BJ (cell line): ENCODE results near the gene RSPH6A. TPM values are rescaled to one million over a fixed set of nuclear protein-coding genes. Genes with fewer than 3 reads are reported as not detected.

ENCODE experiments used
- CTCF ChIA-PET: fragments of 350-600 bp; formaldehyde crosslinking; extraction: SDS; loops from one replicate; lab custom pipeline; 2021; ENCODE audit warnings: antibody characterized with exemption, inconsistent platforms; lab: Yijun Ruan, JAX
- POLR2A ChIA-PET: fragments of 300-600 bp; sonication (Branson Sonifier 250); formaldehyde crosslinking; extraction: SDS; loops from one replicate; lab custom pipeline; 2021; ENCODE audit warnings: antibody characterized with exemption; lab: Charles Lee
- DNase-seq: peaks from one replicate; pipeline ENCODE4 v3.0.0-alpha.2; 2011; ENCODE audit warnings: low read depth
- H3K27me3 ChIP-seq: 2 replicates; pipeline ENCODE4 v1.6.0; 2011; ENCODE audit warnings: low read length; ENCODE audit not compliant: control insufficient read depth, insufficient read depth
- H3K36me3 ChIP-seq: 2 replicates; pipeline ENCODE4 v1.5.1; 2011; ENCODE audit warnings: low read length; ENCODE audit not compliant: control insufficient read depth, insufficient read depth
- H3K4me3 ChIP-seq: 2 replicates; pipeline ENCODE4 v1.5.1; 2011; ENCODE audit warnings: low read depth, mild to moderate bottlenecking, control low read depth, low read length
- polyA plus RNA-seq: library from polyadenylated mRNA; depleted of rRNA; stranded (reverse); fragments of >200 nt; gene quantifications from 2 replicates; pipeline ENCODE4 v1.2.3, GENCODE V29; 2011
- TF ChIP-seq, protein P1 (sequence below): IDR thresholded peaks from 2 replicates; pipeline ENCODE4 v1.5.1; 2011; ENCODE audit warnings: low read depth, mild to moderate bottlenecking, control low read depth, inconsistent platforms, low read length, moderate library complexity; ENCODE audit not compliant: insufficient read depth

Gene RSPH6A
- polyA plus RNA-seq, 1 experiment, result not detected

DNA sequence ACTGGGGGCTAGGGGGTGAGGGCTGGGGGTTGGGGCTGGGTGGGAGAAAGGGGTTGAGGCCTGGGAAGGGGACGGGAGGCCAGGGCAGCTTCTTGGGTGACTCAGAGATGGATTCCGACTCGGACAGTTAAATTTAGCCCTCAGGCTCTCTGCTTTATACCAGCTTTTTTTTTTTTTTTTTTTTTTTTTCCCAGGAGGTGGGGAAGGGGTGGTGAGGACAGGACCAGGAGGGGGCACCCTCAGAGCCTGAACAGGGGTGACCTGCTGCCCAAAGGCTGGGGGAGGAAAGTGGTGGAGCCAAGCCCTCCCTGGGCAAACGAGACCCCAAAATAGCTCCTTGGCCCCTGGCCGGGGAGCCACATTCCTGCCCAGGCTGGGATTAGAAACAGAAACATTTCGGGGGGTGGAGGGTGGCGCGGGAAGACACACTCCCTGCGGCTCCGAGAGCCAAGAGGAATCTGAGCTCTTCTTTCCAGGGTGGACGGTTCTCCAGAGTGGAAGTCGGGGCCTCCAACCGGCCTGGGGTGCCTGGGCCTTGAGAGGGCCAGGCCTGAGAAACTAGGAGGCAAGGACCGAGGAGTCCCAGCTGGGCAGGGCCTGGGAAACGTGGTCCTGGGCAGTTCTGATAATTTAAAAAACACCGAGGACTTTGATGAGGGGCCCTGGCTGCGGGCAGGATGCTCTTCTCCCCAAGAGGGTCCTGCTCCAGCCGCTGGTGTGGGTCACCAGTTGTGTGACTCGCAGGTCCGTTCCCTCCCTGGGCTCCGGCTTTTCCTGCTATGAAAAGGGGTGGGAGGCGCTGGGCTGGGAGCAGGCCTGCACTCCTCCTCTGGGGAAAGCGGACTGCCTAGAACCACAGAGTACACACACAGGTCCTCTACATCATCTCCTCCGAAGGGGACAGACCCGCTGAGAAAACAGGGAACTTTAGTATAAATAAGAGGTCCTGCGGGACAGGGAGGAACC is 32.0 kb downstream of the RSPH6A start:
- CTCF ChIA-PET, result interaction anchor here (1.0 to 4.1 kb wide), 9 partner anchors 9 to 91 kb away, joined by 3 to 31 read pairs (median 11); partner anchors contain the start of genes DMWD, QPCTL and SIX5
- peak overlapping the region; percentile 77 for H3K4me3 ChIP-seq
- peak; percentile 42 for DNase-seq
- POLR2A ChIA-PET, result interaction anchor here (0.5 to 1.4 kb wide), 11 partner anchors 10 to 603 kb away, joined by 3 to 24 read pairs (median 8); partner anchors contain the start of genes DMWD, IRF2BP1, QPCTL and SIX5
- TF ChIP-seq, protein P1, sequence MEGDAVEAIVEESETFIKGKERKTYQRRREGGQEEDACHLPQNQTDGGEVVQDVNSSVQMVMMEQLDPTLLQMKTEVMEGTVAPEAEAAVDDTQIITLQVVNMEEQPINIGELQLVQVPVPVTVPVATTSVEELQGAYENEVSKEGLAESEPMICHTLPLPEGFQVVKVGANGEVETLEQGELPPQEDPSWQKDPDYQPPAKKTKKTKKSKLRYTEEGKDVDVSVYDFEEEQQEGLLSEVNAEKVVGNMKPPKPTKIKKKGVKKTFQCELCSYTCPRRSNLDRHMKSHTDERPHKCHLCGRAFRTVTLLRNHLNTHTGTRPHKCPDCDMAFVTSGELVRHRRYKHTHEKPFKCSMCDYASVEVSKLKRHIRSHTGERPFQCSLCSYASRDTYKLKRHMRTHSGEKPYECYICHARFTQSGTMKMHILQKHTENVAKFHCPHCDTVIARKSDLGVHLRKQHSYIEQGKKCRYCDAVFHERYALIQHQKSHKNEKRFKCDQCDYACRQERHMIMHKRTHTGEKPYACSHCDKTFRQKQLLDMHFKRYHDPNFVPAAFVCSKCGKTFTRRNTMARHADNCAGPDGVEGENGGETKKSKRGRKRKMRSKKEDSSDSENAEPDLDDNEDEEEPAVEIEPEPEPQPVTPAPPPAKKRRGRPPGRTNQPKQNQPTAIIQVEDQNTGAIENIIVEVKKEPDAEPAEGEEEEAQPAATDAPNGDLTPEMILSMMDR, result no peak
- no peaks in the 10 kb centered on the region for H3K27me3 ChIP-seq
- H3K36me3 ChIP-seq, result peaks cover 30% of the 10 kb centered on the region

DNA sequence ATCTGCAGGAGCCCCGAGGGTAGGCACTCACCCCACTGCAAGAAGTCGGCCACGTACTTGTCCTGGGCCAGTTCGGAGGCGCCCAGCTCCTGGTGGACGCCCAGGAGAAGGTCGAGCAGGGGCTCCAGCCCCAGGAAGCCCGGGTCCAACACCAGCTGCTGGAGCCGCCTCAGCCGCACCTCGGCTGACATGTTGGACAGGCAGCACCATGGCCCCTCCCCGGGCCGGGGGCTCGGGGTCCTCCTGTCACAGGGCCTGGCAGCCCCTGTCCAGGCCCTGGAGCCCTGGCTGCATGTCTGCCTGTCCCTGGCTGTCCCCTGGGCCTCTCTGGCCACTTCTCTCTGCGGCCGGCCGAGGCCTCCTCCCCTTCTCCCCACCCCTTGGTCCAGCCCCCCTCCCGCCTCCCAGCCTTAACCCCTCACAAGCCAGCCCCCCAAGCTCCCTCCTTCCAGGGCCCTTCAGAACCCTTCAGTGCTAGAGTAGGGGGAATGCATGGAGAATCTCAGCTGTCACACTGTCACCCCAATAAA is 32.9 kb downstream of the RSPH6A start, which contains the start of gene DMPK:
DMPK (minus strand) TSS at position 329 of the 530 bp plus-strand sequence; CDS start at position 191, 138 bp downstream.
- Histone ChIP-seq H3K27me3 (no peaks in the 10 kb centered on the region), H3K36me3 (peaks cover 37% of the 10 kb centered on the region), H3K4me3 (peak within 1 kb of the TSS; percentile 77)
- ChIA-PET CTCF (interaction anchor here (1.1 to 4.1 kb wide), 7 partner anchors 10 to 35 kb away, joined by 3 to 31 read pairs (median 13); partner anchors contain the start of genes DMWD and SIX5), POLR2A (interaction anchor here (0.5 to 1.4 kb wide), 9 partner anchors 9 to 603 kb away, joined by 3 to 16 read pairs (median 3); partner anchors contain the start of genes DMWD, QPCTL, SIX5 and SNRPD2)
- TF ChIP-seq, protein P1, result 0 out of 2 replicates have a peak, but pooled peaks have one; percentile 8
- DNase-seq, result no peak

DNA sequence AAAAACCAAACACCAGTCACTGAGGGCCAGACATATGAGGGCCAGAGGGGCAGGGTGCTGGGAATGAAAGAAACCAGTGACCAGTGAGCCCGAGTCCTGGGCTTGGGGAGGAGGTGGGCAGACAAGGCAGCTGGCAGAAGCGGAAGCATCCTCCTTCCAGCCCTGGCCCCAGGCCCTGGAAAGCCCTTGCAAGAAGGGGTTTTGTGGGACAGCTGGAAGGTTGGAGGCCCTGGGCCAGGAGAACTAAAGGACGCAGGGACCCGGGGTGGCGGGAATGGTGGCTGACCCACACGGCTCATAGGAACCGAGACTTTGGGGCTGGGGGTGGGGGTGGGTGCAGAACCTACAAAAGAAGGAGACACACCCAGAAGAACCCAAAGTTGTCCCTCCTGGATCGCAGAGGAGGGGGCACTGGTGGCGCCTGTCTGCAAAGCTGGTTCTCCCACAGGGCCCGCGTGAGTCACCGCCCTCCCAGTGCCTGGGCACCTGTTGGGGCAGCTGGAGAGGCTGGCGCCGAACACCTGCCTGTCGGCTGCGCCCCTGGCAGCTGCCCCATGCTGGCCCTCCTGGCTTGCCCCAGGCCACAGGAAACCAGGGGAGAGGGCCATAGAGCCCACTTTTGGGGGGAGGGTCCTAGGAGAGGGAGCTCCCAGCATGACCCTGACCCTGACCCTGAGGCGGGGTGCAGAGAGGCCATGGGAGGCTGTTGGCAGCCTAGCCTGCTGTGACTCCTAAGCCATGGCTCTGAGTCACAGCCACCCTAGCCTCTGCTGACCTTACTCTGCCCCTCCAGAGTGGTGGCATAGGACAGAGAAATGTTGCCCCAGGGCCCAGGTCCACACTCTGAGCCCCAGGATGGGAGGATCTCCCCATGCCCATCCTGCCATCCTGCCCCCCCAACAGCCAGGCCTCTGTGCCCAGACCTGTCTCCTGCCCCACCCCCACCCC is 33.6 kb downstream of the RSPH6A start:
- TF ChIP-seq, protein P1, result no peak
- Histone ChIP-seq H3K36me3 (peaks cover 37% of the 10 kb centered on the region), H3K4me3 (peak overlapping the region; percentile 77), H3K27me3 (no peaks in the 10 kb centered on the region)
- ChIA-PET POLR2A (interaction anchor here (0.5 to 1.1 kb wide), 2 partner anchors 12 to 25 kb away, joined by 3 to 10 read pairs; partner anchors contain the start of gene SIX5), CTCF (interaction anchor here (2.1 to 4.1 kb wide), 5 partner anchors 9 to 35 kb away, joined by 11 to 31 read pairs (median 16); partner anchors contain the start of genes DMWD and SIX5)
- DNase-seq, result no peak

DNA sequence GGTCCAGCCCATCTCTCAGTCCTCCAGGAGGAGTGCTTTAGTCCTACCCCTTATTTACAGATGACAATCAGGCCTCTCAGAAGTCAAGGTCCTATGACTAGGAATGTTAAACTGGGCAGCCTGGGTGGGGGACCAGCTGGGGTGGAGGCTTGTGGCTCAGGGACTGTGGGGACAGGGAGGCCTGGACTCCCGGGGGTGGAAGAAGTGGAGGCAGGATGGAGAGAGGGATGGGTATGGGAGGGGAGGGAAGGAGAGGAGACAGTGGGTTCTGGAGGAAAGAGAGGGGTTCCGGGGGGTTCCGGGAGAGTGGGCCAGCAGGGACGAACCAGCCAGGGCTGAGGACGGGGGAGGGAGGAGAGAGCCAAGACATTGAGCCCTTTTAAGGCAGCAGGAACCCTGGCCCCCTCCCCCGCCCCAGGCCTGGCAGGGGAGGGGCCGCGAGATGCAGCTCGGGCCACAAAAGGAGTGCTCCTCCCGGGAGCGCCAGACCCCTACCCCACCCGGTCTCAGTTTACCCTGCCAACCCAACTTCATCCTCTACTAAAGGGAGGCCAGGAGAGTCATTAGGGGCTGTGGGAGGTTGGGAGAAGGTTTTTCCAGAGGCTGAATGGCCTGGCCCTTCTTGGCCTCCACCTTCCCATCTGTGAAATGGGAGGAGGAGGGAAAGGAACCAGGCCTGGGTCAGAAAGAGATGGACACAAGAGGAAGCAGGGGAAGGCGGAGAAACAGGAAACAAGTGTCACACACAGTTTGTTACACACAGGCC is 34.5 kb downstream of the RSPH6A start:
- CTCF ChIA-PET, result interaction anchor here (2.6 to 4.1 kb wide), 3 partner anchors 11 to 36 kb away, joined by 16 to 31 read pairs (median 31); partner anchors contain the start of gene SIX5
- TF ChIP-seq, protein P1, result no peak
- peaks cover 31% of the 10 kb centered on the region for H3K36me3 ChIP-seq
- POLR2A ChIA-PET, result interaction anchor here (1.1 kb wide), 1 partner anchor 11 kb away, joined by 3 read pairs; the partner anchor contains the start of gene SIX5
- H3K27me3 ChIP-seq, result no peaks in the 10 kb centered on the region
- no peak for DNase-seq
- peak overlapping the region; percentile 77 for H3K4me3 ChIP-seq
